Measurements from ENCODE around the gene SP6. TPM values are rescaled to one million over a fixed set of nuclear protein-coding genes. Genes with fewer than 3 reads are reported as not detected.

Gene SP6
- polyA plus RNA-seq, 4 donors: 1.6 to 4.9 (median 3.1) TPM

DNA sequence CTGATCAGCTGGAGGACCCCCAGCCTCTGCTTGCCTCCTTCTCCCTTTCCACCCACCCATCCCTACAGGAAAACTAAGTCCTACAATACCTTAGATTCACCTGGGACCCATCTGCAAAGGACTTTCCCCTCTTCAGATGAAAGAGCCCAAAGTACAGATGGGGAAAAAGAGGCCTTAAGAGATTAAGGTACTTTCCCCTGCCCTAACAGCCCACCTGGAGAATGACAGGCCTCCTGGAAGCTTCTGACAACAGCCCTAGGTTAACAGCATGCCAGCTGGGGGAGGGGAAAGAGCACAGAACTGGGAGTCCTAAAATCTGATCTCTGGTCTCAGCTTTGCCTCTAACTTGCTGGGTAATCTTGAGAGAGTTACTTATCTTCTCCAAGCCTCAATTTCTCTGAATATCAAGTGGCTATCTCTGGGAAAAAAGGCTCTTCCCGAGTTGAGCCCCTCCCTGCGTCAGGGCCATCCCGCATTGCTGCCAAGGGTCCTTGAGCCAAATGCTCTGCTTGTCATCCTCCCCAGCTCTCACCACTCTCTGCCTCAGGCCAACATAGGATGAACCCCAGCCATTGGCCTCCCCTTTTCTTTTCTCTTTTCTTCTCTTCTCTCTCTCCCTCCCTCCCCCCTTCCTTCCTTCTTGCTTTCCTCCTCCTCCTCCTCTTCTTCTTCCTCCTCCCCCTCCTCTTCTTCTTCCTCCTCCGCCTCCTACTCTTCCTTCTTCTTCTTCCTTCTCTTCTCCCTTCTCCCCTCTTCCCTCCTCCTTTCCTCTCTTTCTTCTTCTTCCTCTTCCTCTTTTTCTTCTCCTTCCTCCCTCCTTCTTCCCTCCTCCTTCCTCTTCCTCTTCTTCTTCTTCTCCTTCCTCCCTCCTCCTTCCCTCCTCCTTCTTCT, 22.5 kb upstream of the SP6 start:
- 65 to 77% (median 72%) methylated on average over 4 of the region's 4 CpGs for WGBS, 3 donors
- Histone ChIP-seq H3K9me3 (ENCODE audit: control insufficient read depth in 2 of 2, insufficient read depth in 1 of 2, low read depth in 1 of 2, low read length in 1 of 2) (no peaks in the 10 kb centered on the region), H3K27ac (ENCODE audit: low read depth in 1 of 3, low read length in 2 of 3) (no peak overlapping the region), H3K36me3 (ENCODE audit: control insufficient read depth in 3 of 3, insufficient read depth in 2 of 3, low read depth in 1 of 3, low read length in 3 of 3) (no peaks in the 10 kb centered on the region), H3K27me3 (ENCODE audit: control insufficient read depth in 3 of 3, insufficient read depth in 3 of 3, low read length in 3 of 3) (peaks cover 3 to 28% (median 3%) of the 10 kb centered on the region in 3 donors), H3K4me1 (ENCODE audit: control insufficient read depth in 3 of 3, insufficient read depth in 2 of 3, low read depth in 1 of 3, low read length in 2 of 3) (peaks cover 0 to 27% (median 0%) of the 10 kb centered on the region in 3 donors), H3K4me3 (ENCODE audit: low read depth in 1 of 3, low read length in 3 of 3) (no peak overlapping the region)
- DNase-seq: no peak
- FAIRE-seq: no peak

DNA sequence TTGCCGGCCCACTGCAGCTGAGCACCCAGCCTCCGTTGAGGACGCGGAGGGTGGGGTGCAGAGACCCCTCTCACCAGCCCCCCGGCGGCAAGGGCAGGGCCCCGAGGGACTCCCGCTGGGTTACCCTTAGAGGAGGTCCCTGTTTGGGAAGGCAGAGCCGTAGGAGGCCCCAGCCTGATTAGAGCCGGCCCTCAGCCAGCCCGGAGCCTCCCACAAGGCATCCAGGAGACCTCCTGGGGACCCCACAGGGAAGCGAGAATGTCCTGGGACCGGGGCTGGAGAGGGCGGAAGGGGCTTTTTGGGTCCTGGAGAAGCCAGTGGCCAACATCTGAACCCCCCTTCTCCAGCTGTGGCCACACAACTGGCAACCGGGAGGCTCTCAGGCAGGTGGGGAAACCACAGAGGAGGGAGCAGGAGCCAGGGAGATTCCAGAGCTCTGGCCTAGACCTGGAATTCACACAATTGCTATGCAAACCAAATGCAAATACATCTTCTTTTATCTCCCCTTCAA, 21.7 kb upstream of the SP6 start:
- Histone ChIP-seq H3K27me3 (ENCODE audit: control insufficient read depth in 3 of 3, insufficient read depth in 3 of 3, low read length in 3 of 3) (peaks cover 3 to 30% (median 3%) of the 10 kb centered on the region in 3 donors), H3K27ac (ENCODE audit: low read depth in 1 of 3, low read length in 2 of 3) (no peak overlapping the region), H3K4me3 (ENCODE audit: low read depth in 1 of 3, low read length in 3 of 3) (no peak overlapping the region), H3K4me1 (ENCODE audit: control insufficient read depth in 3 of 3, insufficient read depth in 2 of 3, low read depth in 1 of 3, low read length in 2 of 3) (peaks cover 0 to 19% (median 0%) of the 10 kb centered on the region in 3 donors), H3K36me3 (ENCODE audit: control insufficient read depth in 3 of 3, insufficient read depth in 2 of 3, low read depth in 1 of 3, low read length in 3 of 3) (no peaks in the 10 kb centered on the region), H3K9me3 (ENCODE audit: control insufficient read depth in 2 of 2, insufficient read depth in 1 of 2, low read depth in 1 of 2, low read length in 1 of 2) (no peaks in the 10 kb centered on the region)
- DNase-seq (no peak), FAIRE-seq (no peak)
- 47 to 49% (median 47%) methylated on average over 15 of the region's 15 CpGs for WGBS, 3 donors

DNA sequence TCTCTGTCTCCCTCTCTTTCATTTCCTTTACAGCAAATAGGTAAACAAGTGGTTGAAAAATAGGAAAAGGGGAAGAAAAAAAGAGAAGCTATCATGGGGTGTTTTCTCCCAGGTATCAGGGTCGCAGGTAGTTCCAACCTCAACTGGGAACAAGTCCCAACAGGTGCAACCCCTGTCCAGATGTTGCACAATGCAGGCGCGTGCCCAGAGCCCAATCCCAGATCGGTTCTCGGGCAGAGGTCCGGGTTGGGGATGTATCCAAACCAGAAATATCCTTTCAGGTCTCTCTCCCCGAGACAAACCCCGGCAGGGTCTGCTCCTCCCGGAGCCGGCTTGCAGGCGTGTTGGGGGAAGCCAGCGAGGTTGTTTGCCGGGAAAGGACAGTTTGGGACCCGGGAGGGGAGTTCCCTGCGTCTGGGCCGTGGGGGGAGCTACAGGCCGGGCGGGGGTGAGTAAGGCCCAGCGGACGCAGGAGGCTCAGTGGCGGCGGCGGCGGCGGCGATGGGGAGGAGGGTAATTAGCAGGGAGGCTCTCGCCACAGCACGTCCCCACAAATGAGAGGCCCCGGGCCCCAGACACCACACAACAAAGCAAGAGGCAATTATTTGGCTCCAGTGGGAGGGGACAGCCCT, 21.2 kb upstream of the SP6 start:
- 20 to 28% (median 24%) methylated on average over 26 to 29 of the region's 29 CpGs for WGBS, 3 donors

DNA sequence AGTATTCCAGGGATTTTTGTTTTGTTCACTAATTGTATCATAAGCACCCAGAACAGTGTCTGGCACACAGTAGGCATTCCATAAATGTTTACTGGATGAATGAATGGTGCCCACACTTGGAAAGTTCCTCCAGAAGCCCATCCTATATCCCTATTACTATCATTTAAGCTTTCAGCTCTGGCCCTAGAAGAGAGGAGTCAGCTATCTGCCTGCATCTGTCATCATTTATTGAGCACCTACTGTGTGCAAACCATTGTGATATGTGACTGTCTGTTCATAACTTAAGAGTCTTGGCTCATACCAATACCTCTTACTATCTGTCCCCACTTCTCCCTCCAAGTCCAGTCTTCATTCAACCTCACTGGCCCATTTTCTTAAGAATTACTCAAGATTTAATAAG, 20.1 kb upstream of the SP6 start:
- peaks cover 0 to 15% (median 0%) of the 10 kb centered on the region in 3 donors for H3K4me1 ChIP-seq (ENCODE audit: control insufficient read depth in 3 of 3, insufficient read depth in 2 of 3, low read depth in 1 of 3, low read length in 2 of 3)
- peaks cover 3 to 36% (median 3%) of the 10 kb centered on the region in 3 donors for H3K27me3 ChIP-seq (ENCODE audit: control insufficient read depth in 3 of 3, insufficient read depth in 3 of 3, low read length in 3 of 3)
- no peak overlapping the region for H3K4me3 ChIP-seq (ENCODE audit: low read depth in 1 of 3, low read length in 3 of 3)
- no peaks in the 10 kb centered on the region for H3K9me3 ChIP-seq (ENCODE audit: control insufficient read depth in 2 of 2, insufficient read depth in 1 of 2, low read depth in 1 of 2, low read length in 1 of 2)
- H3K27ac ChIP-seq (ENCODE audit: low read depth in 1 of 3, low read length in 2 of 3): no peak overlapping the region
- FAIRE-seq (no peak), DNase-seq (no peak)
- H3K36me3 ChIP-seq (ENCODE audit: control insufficient read depth in 3 of 3, insufficient read depth in 2 of 3, low read depth in 1 of 3, low read length in 3 of 3): no peaks in the 10 kb centered on the region

More for the DNA sequence above, 21.2 kb upstream of the SP6 start:
- Histone ChIP-seq H3K27me3 (ENCODE audit: control insufficient read depth in 3 of 3, insufficient read depth in 3 of 3, low read length in 3 of 3) (peaks cover 3 to 31% (median 3%) of the 10 kb centered on the region in 3 donors), H3K4me1 (ENCODE audit: control insufficient read depth in 3 of 3, insufficient read depth in 2 of 3, low read depth in 1 of 3, low read length in 2 of 3) (peaks cover 0 to 15% (median 0%) of the 10 kb centered on the region in 3 donors), H3K27ac (ENCODE audit: low read depth in 1 of 3, low read length in 2 of 3) (no peak overlapping the region), H3K36me3 (ENCODE audit: control insufficient read depth in 3 of 3, insufficient read depth in 2 of 3, low read depth in 1 of 3, low read length in 3 of 3) (no peaks in the 10 kb centered on the region), H3K4me3 (ENCODE audit: low read depth in 1 of 3, low read length in 3 of 3) (no peak overlapping the region), H3K9me3 (ENCODE audit: control insufficient read depth in 2 of 2, insufficient read depth in 1 of 2, low read depth in 1 of 2, low read length in 1 of 2) (no peaks in the 10 kb centered on the region)
- FAIRE-seq: no peak
- DNase-seq: no peak

DNA sequence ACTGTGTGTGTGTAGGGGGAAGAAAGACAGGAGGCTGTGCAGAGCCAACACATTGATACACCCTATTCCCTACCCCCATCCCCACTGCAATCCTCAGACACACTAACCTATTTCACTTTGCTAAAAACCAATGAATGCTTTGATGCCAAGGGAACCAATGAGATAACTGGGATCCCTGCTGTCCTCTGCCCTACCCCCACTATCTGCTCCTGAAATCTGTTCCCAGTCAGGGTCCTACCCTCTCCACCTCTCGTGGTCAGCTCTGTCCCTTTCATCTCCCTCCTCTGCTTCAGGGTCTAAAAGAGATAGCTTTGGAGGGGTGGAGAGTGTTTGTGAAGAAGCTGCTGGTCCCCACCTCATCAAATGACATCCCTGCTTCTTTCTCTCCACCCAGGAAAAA, 19.1 kb upstream of the SP6 start:
- Histone ChIP-seq H3K4me3 (ENCODE audit: low read depth in 1 of 3, low read length in 3 of 3) (no peak overlapping the region), H3K27me3 (ENCODE audit: control insufficient read depth in 3 of 3, insufficient read depth in 3 of 3, low read length in 3 of 3) (peaks cover 3 to 37% (median 6%) of the 10 kb centered on the region in 3 donors), H3K9me3 (ENCODE audit: control insufficient read depth in 2 of 2, insufficient read depth in 1 of 2, low read depth in 1 of 2, low read length in 1 of 2) (no peaks in the 10 kb centered on the region), H3K4me1 (ENCODE audit: control insufficient read depth in 3 of 3, insufficient read depth in 2 of 3, low read depth in 1 of 3, low read length in 2 of 3) (peaks cover 0 to 10% (median 0%) of the 10 kb centered on the region in 3 donors), H3K36me3 (ENCODE audit: control insufficient read depth in 3 of 3, insufficient read depth in 2 of 3, low read depth in 1 of 3, low read length in 3 of 3) (no peaks in the 10 kb centered on the region), H3K27ac (ENCODE audit: low read depth in 1 of 3, low read length in 2 of 3) (no peak overlapping the region)
- 21 to 29% (median 23%) methylated on average over 1 of the region's 1 CpG for WGBS, 3 donors
- no peak for DNase-seq
- FAIRE-seq: no peak

DNA sequence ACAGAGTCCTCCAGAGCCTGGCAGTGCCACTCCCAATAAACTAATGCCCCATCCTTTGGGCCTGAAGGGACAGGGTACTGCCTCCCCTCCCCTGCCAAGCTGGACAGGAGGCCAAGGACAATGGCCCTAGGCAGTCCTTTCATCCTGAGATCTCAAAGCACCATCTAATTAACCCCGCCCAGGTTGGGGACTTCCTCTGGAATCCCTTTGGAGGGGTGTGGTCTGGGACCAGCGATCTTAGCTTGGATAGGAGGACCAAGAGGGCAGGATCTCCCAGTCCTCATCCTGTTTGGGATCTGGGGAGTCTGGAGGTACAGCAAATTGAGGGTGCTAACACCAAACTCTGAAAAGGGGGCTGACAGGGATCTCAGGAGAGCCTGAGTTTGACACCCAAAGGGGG, 18.2 kb upstream of the SP6 start:
- Histone ChIP-seq H3K27ac (ENCODE audit: low read depth in 1 of 3, low read length in 2 of 3) (no peak overlapping the region), H3K36me3 (ENCODE audit: control insufficient read depth in 3 of 3, insufficient read depth in 2 of 3, low read depth in 1 of 3, low read length in 3 of 3) (no peaks in the 10 kb centered on the region), H3K9me3 (ENCODE audit: control insufficient read depth in 2 of 2, insufficient read depth in 1 of 2, low read depth in 1 of 2, low read length in 1 of 2) (no peaks in the 10 kb centered on the region), H3K4me3 (ENCODE audit: low read depth in 1 of 3, low read length in 3 of 3) (no peak overlapping the region), H3K4me1 (ENCODE audit: control insufficient read depth in 3 of 3, insufficient read depth in 2 of 3, low read depth in 1 of 3, low read length in 2 of 3) (peaks cover 0 to 10% (median 2%) of the 10 kb centered on the region in 3 donors), H3K27me3 (ENCODE audit: control insufficient read depth in 3 of 3, insufficient read depth in 3 of 3, low read length in 3 of 3) (peaks cover 3 to 42% (median 6%) of the 10 kb centered on the region in 3 donors)
- DNase-seq (no peak), FAIRE-seq (no peak)
- 38 to 45% (median 44%) methylated on average over 2 of the region's 2 CpGs for WGBS, 3 donors

DNA sequence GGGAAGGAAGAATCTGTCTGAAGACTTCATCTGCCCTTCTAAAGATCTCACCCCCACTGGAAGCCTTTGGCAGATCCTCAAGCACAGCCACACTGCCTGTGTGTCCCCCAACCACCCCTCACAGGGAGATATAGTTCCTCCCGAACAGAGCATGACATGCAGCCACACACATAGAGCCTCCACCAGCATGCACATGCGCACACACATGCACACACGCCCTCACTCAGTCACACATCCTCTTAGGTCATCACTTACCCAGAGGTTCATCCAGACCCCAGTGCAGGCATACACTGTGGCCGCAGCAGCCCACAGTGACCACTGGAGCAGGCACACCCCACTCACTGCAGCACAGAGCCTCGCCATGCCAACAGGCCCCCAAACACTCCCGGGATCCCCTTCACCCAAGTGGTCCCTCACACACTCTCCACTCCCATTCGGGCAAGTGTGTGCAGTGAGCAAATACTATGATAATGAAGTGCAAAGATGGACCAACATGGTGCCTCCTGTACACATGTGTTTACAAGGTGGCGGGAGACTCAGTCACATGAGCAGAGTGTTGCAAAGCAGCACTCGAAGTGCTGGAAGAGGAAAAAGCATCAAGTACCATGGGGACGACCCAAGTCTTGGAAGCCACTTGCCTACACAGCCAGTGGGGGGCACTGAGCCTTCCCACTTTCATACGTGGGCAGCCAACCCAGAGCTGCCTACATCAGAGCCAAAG, 17.0 kb upstream of the SP6 start:
- Histone ChIP-seq H3K27ac (ENCODE audit: low read depth in 1 of 3, low read length in 2 of 3) (no peak overlapping the region), H3K27me3 (ENCODE audit: control insufficient read depth in 3 of 3, insufficient read depth in 3 of 3, low read length in 3 of 3) (peaks cover 3 to 40% (median 3%) of the 10 kb centered on the region in 3 donors), H3K4me1 (ENCODE audit: control insufficient read depth in 3 of 3, insufficient read depth in 2 of 3, low read depth in 1 of 3, low read length in 2 of 3) (peaks cover 0 to 10% (median 2%) of the 10 kb centered on the region in 3 donors), H3K9me3 (ENCODE audit: control insufficient read depth in 2 of 2, insufficient read depth in 1 of 2, low read depth in 1 of 2, low read length in 1 of 2) (no peaks in the 10 kb centered on the region), H3K4me3 (ENCODE audit: low read depth in 1 of 3, low read length in 3 of 3) (no peak overlapping the region), H3K36me3 (ENCODE audit: control insufficient read depth in 3 of 3, insufficient read depth in 2 of 3, low read depth in 1 of 3, low read length in 3 of 3) (no peaks in the 10 kb centered on the region)
- FAIRE-seq (no peak), DNase-seq (no peak)
- WGBS, 3 donors: 84 to 88% (median 85%) methylated on average over 11 of the region's 11 CpGs

DNA sequence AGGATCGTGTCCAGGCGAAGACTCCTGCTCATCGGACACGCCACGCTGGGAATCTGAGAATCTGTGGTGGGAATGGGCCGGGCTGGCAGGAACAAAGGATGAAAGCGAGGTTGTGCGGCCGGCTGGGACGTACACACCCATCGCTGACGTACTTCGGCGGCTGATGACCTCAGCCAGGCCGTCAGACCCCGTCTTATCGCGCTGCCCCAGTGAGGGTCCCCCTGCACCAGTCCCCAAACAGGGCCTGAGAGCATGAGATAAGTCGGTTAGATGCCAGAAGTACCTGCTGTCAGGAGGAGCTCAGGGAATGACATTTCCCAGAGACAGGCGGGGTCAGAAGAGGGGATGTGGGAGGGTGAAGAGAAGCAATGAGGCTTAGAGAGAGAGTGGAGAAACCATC, 16.0 kb upstream of the SP6 start:
- WGBS, 3 donors: 66 to 80% (median 80%) methylated on average over 20 of the region's 20 CpGs
- H3K27me3 ChIP-seq (ENCODE audit: control insufficient read depth in 3 of 3, insufficient read depth in 3 of 3, low read length in 3 of 3): peaks cover 0 to 31% (median 3%) of the 10 kb centered on the region in 3 donors

More for the DNA sequence above, 16.0 kb upstream of the SP6 start:
- DNase-seq (no peak), FAIRE-seq (no peak)
- no peak overlapping the region for H3K27ac ChIP-seq (ENCODE audit: low read depth in 1 of 3, low read length in 2 of 3)
- H3K4me1 ChIP-seq (ENCODE audit: control insufficient read depth in 3 of 3, insufficient read depth in 2 of 3, low read depth in 1 of 3, low read length in 2 of 3): peaks cover 0 to 2% (median under 1%) of the 10 kb centered on the region in 3 donors
- no peaks in the 10 kb centered on the region for H3K9me3 ChIP-seq (ENCODE audit: control insufficient read depth in 2 of 2, insufficient read depth in 1 of 2, low read depth in 1 of 2, low read length in 1 of 2)
- H3K36me3 ChIP-seq (ENCODE audit: control insufficient read depth in 3 of 3, insufficient read depth in 2 of 3, low read depth in 1 of 3, low read length in 3 of 3): no peaks in the 10 kb centered on the region
- no peak overlapping the region for H3K4me3 ChIP-seq (ENCODE audit: low read depth in 1 of 3, low read length in 3 of 3)

All from small intestine (tissue), 7 donors.